SK-N-SH (cell line): ENCODE measurements around the gene HS6ST3. TPM values are rescaled to one million over a fixed set of nuclear protein-coding genes. Genes with fewer than 3 reads are reported as not detected.

ENCODE experiments used
- CTCF ChIA-PET: fragments of 300-600, 350-600 bp; formaldehyde crosslinking; extraction: SDS; loops from one replicate; lab custom pipeline; 2021; lab: Yijun Ruan, JAX
- POLR2A ChIA-PET: fragments of 350-600 bp; sonication (Branson Sonifier 250); formaldehyde crosslinking; extraction: SDS; loops from one replicate; lab custom pipeline; 2020; ENCODE audit warnings: antibody characterized with exemption, inconsistent platforms; lab: Yijun Ruan, JAX
- DNase-seq: peaks from one replicate; pipeline ENCODE4 v3.0.0; 2012
- H2AFZ ChIP-seq: fragments of 200-600 bp; sonication (generic); 2 replicates; pipeline ENCODE4 v1.8.1; 2016; ENCODE audit warnings: antibody characterized with exemption, mild to moderate bottlenecking, low read depth
- H3F3A ChIP-seq: fragments of 200-600 bp; sonication (generic); replicated peaks from 2 replicates; pipeline ENCODE3; 2016; ENCODE audit warnings: antibody characterized with exemption, mild to moderate bottlenecking; ENCODE audit not compliant: insufficient read depth
- H3K27ac ChIP-seq, 2 experiments: fragments of 200-500 bp in 1 of 2; fragments of 200-600 bp in 1 of 2; sonication (Bioruptor generic) in 1 of 2; sonication (generic), shearing (Covaris generic) in 1 of 2; 2 replicates each; pipeline versions ENCODE4 v1.5.1 to v1.6.1; 2014 to 2016; ENCODE audit warnings: low read depth in 2 of 2, inconsistent platforms in 1 of 2, low read length in 1 of 2, mild to moderate bottlenecking in 1 of 2, mixed read lengths in 1 of 2
- H3K27me3 ChIP-seq: fragments of 200-600 bp; sonication (generic), shearing (Covaris generic); 2 replicates; pipeline ENCODE4 v1.6.1; 2016; ENCODE audit warnings: mixed run types; ENCODE audit not compliant: insufficient read depth
- H3K36me3 ChIP-seq, 2 experiments: fragments of 200-500 bp in 1 of 2; fragments of 200-600 bp in 1 of 2; sonication (Bioruptor generic) in 1 of 2; sonication (generic) in 1 of 2; replicated peaks in 1 of 2; 2 replicates each; pipeline versions ENCODE3 to v1.5.1; 2014 to 2016; ENCODE audit warnings: low read length in 1 of 2, mild to moderate bottlenecking in 1 of 2; ENCODE audit not compliant: insufficient read depth in 2 of 2, control insufficient read depth in 1 of 2
- H3K4me1 ChIP-seq, 2 experiments: fragments of 200-500 bp in 1 of 2; fragments of 200-600 bp in 1 of 2; sonication (Bioruptor generic) in 1 of 2; sonication (generic), shearing (Covaris generic) in 1 of 2; 2 replicates each; pipeline versions ENCODE4 v1.5.1 to v1.6.1; 2014 to 2016; ENCODE audit warnings: low read depth in 1 of 2, low read length in 1 of 2, mixed run types in 1 of 2; ENCODE audit not compliant: insufficient read depth in 2 of 2, control insufficient read depth in 1 of 2
- H3K4me2 ChIP-seq: fragments of 200-600 bp; sonication (generic), shearing (Covaris generic); 2 replicates; pipeline ENCODE4 v1.6.1; 2017; ENCODE audit warnings: mixed run types
- H3K4me3 ChIP-seq, 2 experiments: fragments of 200-500 bp in 1 of 2; fragments of 200-600 bp in 1 of 2; sonication (Bioruptor generic) in 1 of 2; sonication (generic), shearing (Covaris generic) in 1 of 2; 2 replicates each; pipeline versions ENCODE4 v1.5.1 to v1.8.1; 2014 to 2016; ENCODE audit warnings: low read depth in 2 of 2, inconsistent platforms in 1 of 2, low read length in 1 of 2, mild to moderate bottlenecking in 1 of 2, mixed read lengths in 1 of 2, moderate library complexity in 1 of 2
- H3K79me2 ChIP-seq: fragments of 200-600 bp; sonication (generic); 2 replicates; pipeline ENCODE4 v1.8.1; 2017; ENCODE audit warnings: mild to moderate bottlenecking; ENCODE audit not compliant: insufficient read depth
- H3K9ac ChIP-seq: fragments of 200-600 bp; sonication (generic); 2 replicates; pipeline ENCODE4 v1.6.1; 2017; ENCODE audit warnings: mixed run types
- H3K9me2 ChIP-seq: fragments of 200-600 bp; sonication (generic); 2 replicates; pipeline ENCODE4 v1.6.1; 2017; ENCODE audit warnings: mixed run types
- H3K9me3 ChIP-seq: fragments of 200-600 bp; sonication (generic); 2 replicates; pipeline ENCODE4 v1.6.1; 2017; ENCODE audit warnings: mixed run types, mild to moderate bottlenecking, moderate library complexity
- H4K20me1 ChIP-seq: fragments of 200-600 bp; sonication (generic); 2 replicates; pipeline ENCODE4 v1.6.1; 2017; ENCODE audit warnings: mild to moderate bottlenecking, mixed run types; ENCODE audit not compliant: insufficient read depth
- CHD2 ChIP-seq: fragments of 150-350 bp; IDR thresholded peaks from 2 replicates; pipeline ENCODE4 v1.6.1; 2018; ENCODE audit warnings: low read length; ENCODE audit not compliant: partially characterized antibody
- EP300 ChIP-seq, 2 experiments: IDR thresholded peaks; 2 replicates each; pipeline versions ENCODE4 v1.4.0 to v1.6.1; 2012; ENCODE audit warnings: borderline replicate concordance in 1 of 2, low read depth in 1 of 2, low read length in 1 of 2
- EZH2phosphoT487 ChIP-seq: fragments of 200-600 bp; sonication (generic); IDR thresholded peaks from 2 replicates; pipeline ENCODE4 v1.6.1; 2017; ENCODE audit warnings: low read depth, mixed run types, mild to moderate bottlenecking, antibody characterized with exemption, moderate library complexity, borderline replicate concordance
- FOXJ3 ChIP-seq: sonication (generic); formaldehyde crosslinking; IDR thresholded peaks from 2 replicates; pipeline ENCODE4 v1.5.1; 2020; ENCODE audit warnings: mild to moderate bottlenecking, missing genetic modification reagents
- FOXM1 ChIP-seq: IDR thresholded peaks from 2 replicates; pipeline ENCODE4 v1.4.0; 2012; ENCODE audit warnings: low read depth, mild to moderate bottlenecking
- GATA2 ChIP-seq: sonication (generic); formaldehyde crosslinking; IDR thresholded peaks from 2 replicates; pipeline ENCODE4 v1.5.0; 2020; ENCODE audit warnings: mild to moderate bottlenecking, missing genetic modification reagents
- IRF3 ChIP-seq: fragments of 150-350 bp; IDR thresholded peaks from 2 replicates; pipeline ENCODE4 v1.6.1; 2016; ENCODE audit warnings: mild to moderate bottlenecking, low read depth, low read length
- MEF2A ChIP-seq: IDR thresholded peaks from 2 replicates; pipeline ENCODE4 v1.4.0; 2012; ENCODE audit warnings: low read depth, borderline replicate concordance
- NFIC ChIP-seq: IDR thresholded peaks from 2 replicates; pipeline ENCODE4 v1.4.0; 2012; ENCODE audit warnings: borderline replicate concordance
- NRF1 ChIP-seq: IDR thresholded peaks from 2 replicates; pipeline ENCODE4 v1.6.1; 2012; ENCODE audit warnings: low read depth, mild to moderate bottlenecking, low read length
- RAD21 ChIP-seq: IDR thresholded peaks from 2 replicates; pipeline ENCODE4 v1.6.1; 2012; ENCODE audit warnings: mild to moderate bottlenecking, low read length
- RCOR1 ChIP-seq: fragments of 150-350 bp; IDR thresholded peaks from 2 replicates; pipeline ENCODE4 v1.6.1; 2017; ENCODE audit warnings: antibody characterized with exemption, low read length
- RFX5 ChIP-seq: IDR thresholded peaks from 2 replicates; pipeline ENCODE4 v1.6.1; 2012; ENCODE audit warnings: mild to moderate bottlenecking, improper control_type of control experiment, low read length
- RXRA ChIP-seq: IDR thresholded peaks from 2 replicates; pipeline ENCODE4 v1.4.0; 2012; ENCODE audit warnings: low read depth, mild to moderate bottlenecking, borderline replicate concordance
- SMC3 ChIP-seq: IDR thresholded peaks from 2 replicates; pipeline ENCODE4 v1.6.1; 2012; ENCODE audit warnings: low read depth, low read length, improper control_type of control experiment
- TAF1 ChIP-seq: IDR thresholded peaks from 2 replicates; pipeline ENCODE4 v1.6.1; 2012; ENCODE audit warnings: low read depth, mild to moderate bottlenecking, low read length, moderate library complexity, borderline replicate concordance
- TCF12 ChIP-seq: IDR thresholded peaks from 2 replicates; pipeline ENCODE4 v1.4.0; 2012
- TEAD4 ChIP-seq: IDR thresholded peaks from 2 replicates; pipeline ENCODE4 v1.4.0; 2012; ENCODE audit warnings: mild to moderate bottlenecking, borderline replicate concordance; ENCODE audit not compliant: insufficient read depth
- USF2 ChIP-seq: fragments of 150-350 bp; IDR thresholded peaks from 2 replicates; pipeline ENCODE4 v1.6.1; 2017; ENCODE audit warnings: antibody characterized with exemption, low read length, low read depth, borderline replicate concordance
- YY1 ChIP-seq: IDR thresholded peaks from 2 replicates; pipeline ENCODE4 v1.4.0; 2012; ENCODE audit warnings: low read depth, mild to moderate bottlenecking
- WGBS: methylation state at CpG from one replicate; pipeline ENCODE4 v1.1.6; 2017; ENCODE audit warnings: low lambda C conversion rate; 5-methylcytosine and 5-hydroxymethylcytosine counted together
- polyA plus RNA-seq, 3 experiments: library from polyadenylated mRNA; depleted of rRNA; stranded (reverse); fragments of >200 nt; gene quantifications; 2 replicates each; pipeline ENCODE4 v1.2.3, GENCODE V29; 2012
- TF ChIP-seq, protein P1 (sequence below): IDR thresholded peaks from 2 replicates; pipeline ENCODE4 v1.4.0; 2012; ENCODE audit warnings: low read depth, borderline replicate concordance
- TF ChIP-seq, protein P2 (sequence below): IDR thresholded peaks from 2 replicates; pipeline ENCODE4 v1.4.0; 2012; ENCODE audit warnings: low read depth

Gene HS6ST3
- polyA plus RNA-seq, 1 of the 3 experiments (the other 2 are of a cell fraction): under 0.01 TPM

DNA sequence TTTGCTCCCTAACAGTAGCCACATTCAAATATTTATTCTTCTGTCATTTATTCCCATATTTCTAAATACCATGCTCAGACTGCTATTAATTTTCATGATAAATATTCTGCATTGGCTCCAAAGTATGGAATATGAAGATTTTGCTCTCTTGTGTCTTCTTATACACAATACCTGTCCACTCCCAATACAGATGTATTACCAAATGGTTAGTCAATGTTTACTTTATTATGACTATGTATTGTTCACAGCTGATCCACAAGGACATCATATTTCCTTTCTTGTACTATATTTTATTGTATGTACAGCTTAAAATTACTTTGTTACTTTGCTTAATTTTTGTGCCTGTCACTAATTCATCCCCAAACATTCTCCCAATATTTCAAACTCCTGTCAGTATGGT is 582.1 kb downstream of the HS6ST3 start:
- TF ChIP-seq RAD21 (no peak), EZH2phosphoT487 (no peak), EP300 (IDR thresholded peaks at IDR 0.05; ENCODE audit: borderline replicate concordance in 1 of 2, low read depth in 1 of 2, low read length in 1 of 2) (no peak), RXRA (no peak), RFX5 (no peak), CHD2 (no peak), TEAD4 (no peak), USF2 (no peak), SMC3 (no peak), FOXJ3 (CRISPR knock-in tag) (no peak), MEF2A (no peak)
- TF ChIP-seq, protein P1, sequence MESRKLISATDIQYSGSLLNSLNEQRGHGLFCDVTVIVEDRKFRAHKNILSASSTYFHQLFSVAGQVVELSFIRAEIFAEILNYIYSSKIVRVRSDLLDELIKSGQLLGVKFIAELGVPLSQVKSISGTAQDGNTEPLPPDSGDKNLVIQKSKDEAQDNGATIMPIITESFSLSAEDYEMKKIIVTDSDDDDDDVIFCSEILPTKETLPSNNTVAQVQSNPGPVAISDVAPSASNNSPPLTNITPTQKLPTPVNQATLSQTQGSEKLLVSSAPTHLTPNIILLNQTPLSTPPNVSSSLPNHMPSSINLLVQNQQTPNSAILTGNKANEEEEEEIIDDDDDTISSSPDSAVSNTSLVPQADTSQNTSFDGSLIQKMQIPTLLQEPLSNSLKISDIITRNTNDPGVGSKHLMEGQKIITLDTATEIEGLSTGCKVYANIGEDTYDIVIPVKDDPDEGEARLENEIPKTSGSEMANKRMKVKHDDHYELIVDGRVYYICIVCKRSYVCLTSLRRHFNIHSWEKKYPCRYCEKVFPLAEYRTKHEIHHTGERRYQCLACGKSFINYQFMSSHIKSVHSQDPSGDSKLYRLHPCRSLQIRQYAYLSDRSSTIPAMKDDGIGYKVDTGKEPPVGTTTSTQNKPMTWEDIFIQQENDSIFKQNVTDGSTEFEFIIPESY: no peak
- no peak overlapping the region for H3K4me3 ChIP-seq
- H3K9ac ChIP-seq: no peak overlapping the region
- H3K27me3 ChIP-seq: no peaks in the 10 kb centered on the region
- ChIA-PET CTCF (no interaction called here), POLR2A (no interaction called here)
- H3K79me2 ChIP-seq: no peaks in the 10 kb centered on the region
- no peak for DNase-seq
- H3K36me3 ChIP-seq: no peaks in the 10 kb centered on the region
- no peak overlapping the region for H2AFZ ChIP-seq
- no peaks in the 10 kb centered on the region for H3K4me1 ChIP-seq
- H3K27ac ChIP-seq: no peak overlapping the region
- H3F3A ChIP-seq: no peaks in the 10 kb centered on the region
- H3K9me2 ChIP-seq: no peaks in the 10 kb centered on the region
- H3K9me3 ChIP-seq: no peaks in the 10 kb centered on the region
- H4K20me1 ChIP-seq: no peaks in the 10 kb centered on the region
- no peak overlapping the region for H3K4me2 ChIP-seq

DNA sequence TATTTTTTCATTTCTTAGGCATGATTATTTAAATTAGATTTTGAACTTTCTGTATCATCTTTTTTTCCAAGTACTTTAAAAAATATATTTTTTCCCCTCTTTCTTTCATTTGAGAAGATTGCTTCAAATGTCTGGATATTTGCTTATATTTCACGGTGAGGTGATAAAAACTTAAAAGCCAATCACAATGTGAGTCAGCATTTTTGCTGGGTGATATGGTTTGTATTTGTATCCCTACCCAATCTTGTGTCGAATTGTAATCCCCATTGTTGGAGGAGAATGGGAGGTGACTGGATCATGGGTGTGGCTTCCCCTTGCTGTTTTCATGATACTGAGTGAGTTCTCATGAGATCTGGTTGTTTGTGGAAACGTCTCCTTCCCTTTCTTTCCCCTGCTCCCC is 583.9 kb downstream of the HS6ST3 start:
- H3F3A ChIP-seq: no peaks in the 10 kb centered on the region
- no peak overlapping the region for H3K27ac ChIP-seq
- H3K9me2 ChIP-seq: no peaks in the 10 kb centered on the region
- TF ChIP-seq FOXM1 (no peak), IRF3 (no peak), SMC3 (no peak), TEAD4 (no peak), USF2 (no peak), NFIC (no peak), FOXJ3 (CRISPR knock-in tag) (no peak), GATA2 (no peak), EZH2phosphoT487 (no peak), NRF1 (no peak), EP300 (IDR thresholded peaks at IDR 0.05; ENCODE audit: borderline replicate concordance in 1 of 2, low read depth in 1 of 2, low read length in 1 of 2) (no peak), RCOR1 (no peak), TCF12 (no peak), RAD21 (no peak), RFX5 (no peak), CHD2 (no peak), MEF2A (no peak), TAF1 (no peak), YY1 (no peak)
- TF ChIP-seq, protein P2, sequence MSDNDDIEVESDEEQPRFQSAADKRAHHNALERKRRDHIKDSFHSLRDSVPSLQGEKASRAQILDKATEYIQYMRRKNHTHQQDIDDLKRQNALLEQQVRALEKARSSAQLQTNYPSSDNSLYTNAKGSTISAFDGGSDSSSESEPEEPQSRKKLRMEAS: no peak
- CTCF ChIA-PET: no interaction called here
- no peaks in the 10 kb centered on the region for H4K20me1 ChIP-seq
- H3K4me1 ChIP-seq: no peaks in the 10 kb centered on the region
- no peak overlapping the region for H2AFZ ChIP-seq
- no peaks in the 10 kb centered on the region for H3K9me3 ChIP-seq
- no peak overlapping the region for H3K4me3 ChIP-seq
- no peak overlapping the region for H3K9ac ChIP-seq
- H3K79me2 ChIP-seq: no peaks in the 10 kb centered on the region
- H3K4me2 ChIP-seq: no peak overlapping the region
- H3K36me3 ChIP-seq: no peaks in the 10 kb centered on the region
- DNase-seq: no peak
- no peaks in the 10 kb centered on the region for H3K27me3 ChIP-seq
- POLR2A ChIA-PET: no interaction called here
- 30% methylated on average over 3 of the region's 3 CpGs for WGBS
